OCI-LY3 (cell line): Measurements from ENCODE around the gene ACSF3.

ENCODE experiments used
- CTCF ChIP-seq: fragments of 200-600, 300-600 bp; sonication (generic); IDR thresholded peaks from 2 replicates; pipeline ENCODE4 v1.5.1; 2014; ENCODE audit warnings: antibody characterized with exemption, low read length, low read depth
- EZH2phosphoT487 ChIP-seq: fragments of 200-600 bp; shearing (Covaris generic); IDR thresholded peaks from 2 replicates; pipeline ENCODE4 v1.6.1; 2018; ENCODE audit warnings: antibody characterized with exemption, mixed run types, low read depth

GRCh38 chr16:89197033-89197632, 103.5 kb downstream of the ACSF3 start:
- TF ChIP-seq CTCF (no peak), EZH2phosphoT487 (no peak)
